Chondrocyte (in vitro differentiated cells): Measurements from ENCODE around the gene EMSY. TPM values are rescaled to one million over a fixed set of nuclear protein-coding genes. Genes with fewer than 3 reads are reported as not detected.

Source experiments
- DNase-seq: peaks from one replicate; pipeline ENCODE4 v3.0.0; 2021; ENCODE audit warnings: mixed read lengths, low spot score
- H3K27ac Mint-ChIP-seq: one replicate; pipeline ENCODE4 v1.8.0; 2021; ENCODE audit warnings: mild to moderate bottlenecking, moderate library complexity, mixed read lengths; ENCODE audit not compliant: unreplicated experiment
- H3K27me3 Mint-ChIP-seq: 2 replicates; pipeline ENCODE4 v1.8.0; 2021; ENCODE audit warnings: low read depth, mixed read lengths
- H3K36me3 Mint-ChIP-seq: 2 replicates; pipeline ENCODE4 v1.8.0; 2021; ENCODE audit warnings: low read depth, mixed read lengths
- H3K4me1 Mint-ChIP-seq: 2 replicates; pipeline ENCODE4 v1.8.0; 2021; ENCODE audit warnings: low read depth, mild to moderate bottlenecking, mixed read lengths
- H3K4me3 Mint-ChIP-seq: one replicate; pipeline ENCODE4 v1.8.0; 2021; ENCODE audit warnings: mild to moderate bottlenecking, moderate library complexity, mixed read lengths; ENCODE audit not compliant: unreplicated experiment
- H3K9me3 Mint-ChIP-seq: 2 replicates; pipeline ENCODE4 v1.8.0; 2021; ENCODE audit warnings: low read depth, mixed read lengths
- CTCF ChIP-seq: fragments of 200-600 bp; sonication (generic); IDR thresholded peaks from 2 replicates; pipeline ENCODE4 v1.5.0; 2021; ENCODE audit warnings: antibody characterized with exemption, mild to moderate bottlenecking, moderate library complexity
- total RNA-seq: library from RNA; stranded (reverse); gene quantifications from 3 replicates; pipeline ENCODE4 v1.2.1, GENCODE V29; 2021

Gene EMSY
- total RNA-seq, 1 donor from 2014 or later = 17.1 TPM

- peaks cover 11% of the 10 kb centered on the region for H3K4me1 Mint-ChIP-seq
These were observed 38.5 kb upstream of the EMSY start for GRCh38 chr11:76406359-76406758.

GRCh38 chr11:76408171-76408965 is 36.5 kb upstream of the EMSY start:
- DNase-seq = no peak
- H3K4me3 Mint-ChIP-seq = no peak overlapping the region
- H3K4me1 Mint-ChIP-seq = peaks cover 11% of the 10 kb centered on the region
- no peaks in the 10 kb centered on the region for H3K9me3 Mint-ChIP-seq
- peak overlapping the region; percentile 53 for H3K27ac Mint-ChIP-seq
- no peak for TF ChIP-seq CTCF
- H3K27me3 Mint-ChIP-seq = no peaks in the 10 kb centered on the region
- no peaks in the 10 kb centered on the region for H3K36me3 Mint-ChIP-seq

More at GRCh38 chr11:76406359-76406758, 38.5 kb upstream of the EMSY start:
- Mint-ChIP-seq H3K4me3 (no peak overlapping the region), H3K9me3 (no peaks in the 10 kb centered on the region), H3K27ac (no peak overlapping the region), H3K27me3 (no peaks in the 10 kb centered on the region), H3K36me3 (no peaks in the 10 kb centered on the region)
- no peak for DNase-seq
- TF ChIP-seq CTCF = no peak

GRCh38 chr11:76410851-76411357 is 33.9 kb upstream of the EMSY start:
- no peak for DNase-seq
- no peaks in the 10 kb centered on the region for H3K36me3 Mint-ChIP-seq
- no peaks in the 10 kb centered on the region for H3K9me3 Mint-ChIP-seq

GRCh38 chr11:76415073-76415472 is 29.7 kb upstream of the EMSY start:
- no peak for TF ChIP-seq CTCF
- H3K9me3 Mint-ChIP-seq = no peaks in the 10 kb centered on the region
- H3K27ac Mint-ChIP-seq = no peak overlapping the region
- peaks cover 2% of the 10 kb centered on the region for H3K27me3 Mint-ChIP-seq
- no peak for DNase-seq
- H3K4me1 Mint-ChIP-seq = no peaks in the 10 kb centered on the region
- H3K36me3 Mint-ChIP-seq = no peaks in the 10 kb centered on the region
- H3K4me3 Mint-ChIP-seq = no peak overlapping the region

More at GRCh38 chr11:76410851-76411357, 33.9 kb upstream of the EMSY start:
- H3K4me1 Mint-ChIP-seq = peaks cover 11% of the 10 kb centered on the region
- H3K4me3 Mint-ChIP-seq = no peak overlapping the region
- no peak overlapping the region for H3K27ac Mint-ChIP-seq
- TF ChIP-seq CTCF = no peak
- H3K27me3 Mint-ChIP-seq = no peaks in the 10 kb centered on the region

GRCh38 chr11:76419896-76420295 is 24.9 kb upstream of the EMSY start:
- no peaks in the 10 kb centered on the region for H3K4me1 Mint-ChIP-seq
- DNase-seq = no peak
- H3K4me3 Mint-ChIP-seq = no peak overlapping the region
- no peaks in the 10 kb centered on the region for H3K36me3 Mint-ChIP-seq
- H3K9me3 Mint-ChIP-seq = no peaks in the 10 kb centered on the region
- no peak overlapping the region for H3K27ac Mint-ChIP-seq
- TF ChIP-seq CTCF = peak; percentile 36
- peaks cover 6% of the 10 kb centered on the region for H3K27me3 Mint-ChIP-seq
